PC-3 (cell line): Measurements from ENCODE around the gene FARP1.

Experiments used
- CTCF ChIP-seq: fragments of 300-600 bp; sonication (generic); conservative IDR thresholded peaks from 2 replicates; pipeline ENCODE4 v1.5.1; 2017; ENCODE audit warnings: antibody characterized with exemption, low read depth, mild to moderate bottlenecking, low read length
- EZH2 ChIP-seq: fragments of 300-600 bp; sonication (generic); IDR thresholded peaks from one replicate; pipeline ENCODE4 v1.6.1; 2017; ENCODE audit warnings: antibody characterized with exemption, mild to moderate bottlenecking, low read length; ENCODE audit not compliant: unreplicated experiment
- EZH2phosphoT487 ChIP-seq: fragments of 300-600 bp; sonication (generic); IDR thresholded peaks from 2 replicates; pipeline ENCODE4 v1.6.1; 2018; ENCODE audit warnings: mild to moderate bottlenecking, antibody characterized with exemption, low read length, borderline replicate concordance

DNA sequence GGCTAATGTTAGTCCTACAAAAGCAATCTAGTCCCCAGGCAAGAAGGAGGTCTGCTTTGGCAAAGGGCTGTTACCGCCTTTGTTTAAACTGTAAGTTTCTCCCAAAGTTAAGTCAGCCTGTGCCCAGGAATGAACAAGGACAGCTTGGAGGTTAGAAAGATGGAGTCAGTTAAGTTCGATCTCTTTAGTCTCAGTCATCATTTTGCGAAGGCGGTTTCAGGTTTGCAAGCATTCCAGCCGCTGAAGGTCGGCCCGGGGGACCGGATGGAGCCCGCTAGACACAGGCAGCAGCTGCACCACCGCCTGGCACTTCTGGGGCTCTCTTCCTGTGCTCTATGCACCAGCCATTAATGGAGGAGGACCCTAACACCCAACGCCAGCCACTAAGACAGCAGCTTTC is 342.7 kb downstream of the FARP1 start:
- TF ChIP-seq CTCF (no peak), EZH2 (no peak), EZH2phosphoT487 (no peak)
